ENCODE measurements around the gene ADGRV1.

The ADGRV1 gene

DNA sequence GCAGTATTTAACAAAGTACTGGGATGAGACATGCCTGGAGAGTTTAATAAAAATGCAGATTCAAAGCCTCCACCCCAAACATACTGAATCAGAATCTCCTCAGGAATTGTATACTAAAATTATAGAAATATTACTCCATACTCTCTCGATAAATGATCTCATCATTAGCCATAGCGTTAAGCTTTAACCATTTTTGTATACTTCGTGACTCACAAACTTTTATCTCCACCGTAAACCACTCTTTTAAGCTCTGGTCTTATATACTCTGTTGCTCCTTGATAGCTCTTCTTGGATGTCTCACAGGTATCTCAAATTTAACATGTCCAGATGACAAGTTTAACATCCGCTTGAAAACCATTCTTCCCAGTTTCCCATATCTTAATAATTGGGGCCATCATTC lies 327.8 kb downstream of the ADGRV1 start:
- Histone ChIP-seq H3K4me3 (ENCODE audit: insufficient read depth, low read length, poor library complexity, severe bottlenecking) (no peak overlapping the region), H3K4me2 (ENCODE audit: low read depth, low read length, poor library complexity, severe bottlenecking) (no peak overlapping the region), H3K9me3 (ENCODE audit: insufficient read depth, low read length) (no peaks in the 10 kb centered on the region), H3K9me2 (replicated peaks; ENCODE audit: insufficient read depth, low read length) (no peaks in the 10 kb centered on the region), H3K9ac (ENCODE audit: low read length) (no peak overlapping the region), H3K36me3 (ENCODE audit: low read length) (no peaks in the 10 kb centered on the region), H3K27me3 (ENCODE audit: low read length) (no peaks in the 10 kb centered on the region), H3K27ac (ENCODE audit: low read depth, low read length) (no peak overlapping the region), H3K79me2 (ENCODE audit: insufficient read depth, low read length) (no peaks in the 10 kb centered on the region), H2AFZ (ENCODE audit: low read depth, low read length, severe bottlenecking) (no peak overlapping the region), H4K20me1 (ENCODE audit: low read depth, low read length) (no peaks in the 10 kb centered on the region), H3F3A (ENCODE audit: insufficient read depth) (no peaks in the 10 kb centered on the region)
- TF ChIP-seq EZH2phosphoT487 (conservative IDR thresholded peaks at IDR 0.05; ENCODE audit: low read length) (no peak), CTCF (IDR thresholded peaks at IDR 0.05; ENCODE audit: insufficient read depth, low read length, poor library complexity, severe bottlenecking) (no peak)

DNA sequence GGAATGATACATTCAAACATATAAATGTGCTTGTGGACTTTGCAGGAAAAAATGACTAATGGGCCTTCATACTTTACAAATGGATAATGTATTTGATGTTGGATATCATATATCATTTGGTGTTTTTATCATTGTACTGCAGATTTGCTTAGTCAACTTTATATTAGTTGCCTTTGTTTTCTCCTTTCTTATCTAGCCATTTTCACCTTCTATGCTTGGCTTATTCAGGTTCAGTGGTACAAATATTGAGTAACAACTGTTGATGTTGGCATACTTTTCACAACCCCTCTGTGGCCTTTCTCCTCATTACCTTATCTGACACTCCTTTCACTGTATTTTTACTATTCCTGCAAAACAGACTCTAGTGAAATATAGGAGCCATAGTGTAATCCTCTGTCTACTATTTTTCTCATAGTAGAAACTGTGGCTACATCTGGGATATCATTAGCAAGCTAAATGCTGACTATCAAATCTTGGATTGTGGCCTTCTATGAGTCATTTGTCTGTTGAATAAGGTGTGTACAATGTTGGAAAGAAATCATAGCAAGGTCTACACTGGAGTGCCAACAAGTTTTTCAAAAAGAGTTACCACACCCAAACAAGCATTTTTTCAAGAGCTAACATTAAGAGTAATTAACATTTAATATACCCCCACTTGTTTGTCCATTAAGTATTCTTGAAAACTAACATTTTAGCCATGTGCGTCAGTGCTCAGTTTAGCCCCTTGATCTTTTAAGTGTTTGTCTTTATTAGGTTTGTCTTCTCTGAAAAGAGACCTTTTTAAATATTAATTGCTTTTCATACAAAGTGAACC lies 330.1 kb downstream of the ADGRV1 start:
- no peak overlapping the region for H3K4me2 ChIP-seq (ENCODE audit: low read depth, low read length, poor library complexity, severe bottlenecking)
- H3K27ac ChIP-seq (ENCODE audit: low read depth, low read length): no peak overlapping the region
- H2AFZ ChIP-seq (ENCODE audit: low read depth, low read length, severe bottlenecking): no peak overlapping the region
- no peaks in the 10 kb centered on the region for H3K9me3 ChIP-seq (ENCODE audit: insufficient read depth, low read length)
- H3F3A ChIP-seq (ENCODE audit: insufficient read depth): no peaks in the 10 kb centered on the region
- H3K9me2 ChIP-seq (replicated peaks; ENCODE audit: insufficient read depth, low read length): no peaks in the 10 kb centered on the region
- H3K4me3 ChIP-seq (ENCODE audit: insufficient read depth, low read length, poor library complexity, severe bottlenecking): no peak overlapping the region
- no peaks in the 10 kb centered on the region for H3K27me3 ChIP-seq (ENCODE audit: low read length)
- H3K36me3 ChIP-seq (ENCODE audit: low read length): no peaks in the 10 kb centered on the region
- no peak overlapping the region for H3K9ac ChIP-seq (ENCODE audit: low read length)
- H3K79me2 ChIP-seq (ENCODE audit: insufficient read depth, low read length): no peaks in the 10 kb centered on the region
- H4K20me1 ChIP-seq (ENCODE audit: low read depth, low read length): no peaks in the 10 kb centered on the region
- TF ChIP-seq CTCF (IDR thresholded peaks at IDR 0.05; ENCODE audit: insufficient read depth, low read length, poor library complexity, severe bottlenecking) (no peak), EZH2phosphoT487 (conservative IDR thresholded peaks at IDR 0.05; ENCODE audit: low read length) (no peak)

GRCh38 chr5:90889325-90889600 lies 330.7 kb downstream of the ADGRV1 start:
- Histone ChIP-seq H3K9ac (ENCODE audit: low read length) (no peak overlapping the region), H3K36me3 (ENCODE audit: low read length) (no peaks in the 10 kb centered on the region), H3F3A (ENCODE audit: insufficient read depth) (no peaks in the 10 kb centered on the region), H3K4me3 (ENCODE audit: insufficient read depth, low read length, poor library complexity, severe bottlenecking) (no peak overlapping the region), H2AFZ (ENCODE audit: low read depth, low read length, severe bottlenecking) (no peak overlapping the region), H4K20me1 (ENCODE audit: low read depth, low read length) (no peaks in the 10 kb centered on the region), H3K9me2 (replicated peaks; ENCODE audit: insufficient read depth, low read length) (no peaks in the 10 kb centered on the region), H3K9me3 (ENCODE audit: insufficient read depth, low read length) (no peaks in the 10 kb centered on the region), H3K27me3 (ENCODE audit: low read length) (no peaks in the 10 kb centered on the region), H3K4me2 (ENCODE audit: low read depth, low read length, poor library complexity, severe bottlenecking) (no peak overlapping the region), H3K79me2 (ENCODE audit: insufficient read depth, low read length) (no peaks in the 10 kb centered on the region), H3K27ac (ENCODE audit: low read depth, low read length) (no peak overlapping the region)
- TF ChIP-seq CTCF (IDR thresholded peaks at IDR 0.05; ENCODE audit: insufficient read depth, low read length, poor library complexity, severe bottlenecking): no peak
- TF ChIP-seq EZH2phosphoT487 (conservative IDR thresholded peaks at IDR 0.05; ENCODE audit: low read length): no peak

All from SU-DHL-6 (cell line).